ENCODE measurements around the gene DARS2. TPM values are rescaled to one million over a fixed set of nuclear protein-coding genes. Genes with fewer than 3 reads are reported as not detected.

Gene DARS2
- total RNA-seq, 1 donor from 2014 or later, result 56.0 TPM

DNA sequence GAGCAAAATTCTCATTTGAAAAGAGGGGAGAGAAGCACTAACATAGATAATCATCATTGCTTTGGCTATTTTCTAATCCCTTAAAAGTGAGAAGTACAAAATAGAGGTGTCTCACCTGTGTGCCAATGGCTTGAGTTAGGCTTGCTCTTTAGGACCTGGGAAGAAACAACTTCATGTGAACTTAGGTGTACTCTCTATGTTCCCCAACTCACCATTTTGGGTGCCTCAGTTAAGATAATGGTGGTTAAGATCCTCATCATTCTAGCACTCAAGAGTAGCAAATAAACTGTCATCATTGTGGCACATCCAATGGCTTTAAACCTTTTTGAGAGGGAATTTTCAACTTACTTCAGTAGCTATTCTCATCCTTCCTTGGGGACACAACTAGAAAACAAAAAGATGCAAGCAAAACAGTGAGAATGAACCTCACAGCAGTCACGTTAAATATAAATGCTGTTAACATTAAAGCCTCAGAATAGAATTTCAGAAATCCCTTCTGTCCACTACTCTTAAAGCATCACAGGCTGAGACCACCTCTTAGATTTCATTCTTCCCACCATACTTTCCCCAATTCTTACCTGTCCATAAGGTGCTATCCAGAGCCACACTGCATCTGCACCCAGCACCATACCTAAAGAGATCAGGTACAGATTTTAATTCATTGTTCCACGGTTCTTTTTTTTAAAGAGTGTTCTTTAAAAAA, 42.1 kb downstream of the DARS2 start:
- H3K36me3 ChIP-seq, result peaks cover 38% of the 10 kb centered on the region
- H3K27me3 Mint-ChIP-seq (ENCODE audit: insufficient read depth, low read depth), result no peaks in the 10 kb centered on the region
- no peaks in the 10 kb centered on the region for H3K9me3 Mint-ChIP-seq
- peaks cover 66% of the 10 kb centered on the region for H3K79me2 ChIP-seq (ENCODE audit: low read depth)
- no peaks in the 10 kb centered on the region for H3K27me3 ChIP-seq
- H4K20me1 ChIP-seq (ENCODE audit: low read depth), result peaks cover 55% of the 10 kb centered on the region
- peaks cover 32% of the 10 kb centered on the region for H3K4me1 Mint-ChIP-seq
- TF ChIP-seq EZH2 (IDR thresholded peaks at IDR 0.05), result no peak
- TF ChIP-seq EZH2phosphoT487 (IDR thresholded peaks at IDR 0.05), result no peak
- TF ChIP-seq, protein P1, sequence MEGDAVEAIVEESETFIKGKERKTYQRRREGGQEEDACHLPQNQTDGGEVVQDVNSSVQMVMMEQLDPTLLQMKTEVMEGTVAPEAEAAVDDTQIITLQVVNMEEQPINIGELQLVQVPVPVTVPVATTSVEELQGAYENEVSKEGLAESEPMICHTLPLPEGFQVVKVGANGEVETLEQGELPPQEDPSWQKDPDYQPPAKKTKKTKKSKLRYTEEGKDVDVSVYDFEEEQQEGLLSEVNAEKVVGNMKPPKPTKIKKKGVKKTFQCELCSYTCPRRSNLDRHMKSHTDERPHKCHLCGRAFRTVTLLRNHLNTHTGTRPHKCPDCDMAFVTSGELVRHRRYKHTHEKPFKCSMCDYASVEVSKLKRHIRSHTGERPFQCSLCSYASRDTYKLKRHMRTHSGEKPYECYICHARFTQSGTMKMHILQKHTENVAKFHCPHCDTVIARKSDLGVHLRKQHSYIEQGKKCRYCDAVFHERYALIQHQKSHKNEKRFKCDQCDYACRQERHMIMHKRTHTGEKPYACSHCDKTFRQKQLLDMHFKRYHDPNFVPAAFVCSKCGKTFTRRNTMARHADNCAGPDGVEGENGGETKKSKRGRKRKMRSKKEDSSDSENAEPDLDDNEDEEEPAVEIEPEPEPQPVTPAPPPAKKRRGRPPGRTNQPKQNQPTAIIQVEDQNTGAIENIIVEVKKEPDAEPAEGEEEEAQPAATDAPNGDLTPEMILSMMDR (IDR thresholded peaks at IDR 0.05), result no peak
- H3K4me2 ChIP-seq, result peak overlapping the region; percentile 97
- DNase-seq (ENCODE audit: low spot score), result no peak
- H3K9me3 ChIP-seq (ENCODE audit: low read depth), result no peaks in the 10 kb centered on the region
- peak overlapping the region; percentile 81 for H3K27ac ChIP-seq
- H3F3A ChIP-seq (ENCODE audit: low read depth), result peaks cover 71% of the 10 kb centered on the region
- H2AFZ ChIP-seq (replicated peaks), result no peak overlapping the region
- peak overlapping the region; percentile 81 for H3K9ac ChIP-seq
- H3K4me1 ChIP-seq, result peaks cover 23% of the 10 kb centered on the region
- H3K4me3 ChIP-seq, result peak overlapping the region; percentile 83
- H3K36me3 Mint-ChIP-seq, result peaks cover 38% of the 10 kb centered on the region
- no peak overlapping the region for H3K27ac Mint-ChIP-seq
- H3K4me3 Mint-ChIP-seq, result peak overlapping the region; percentile 99

DNA sequence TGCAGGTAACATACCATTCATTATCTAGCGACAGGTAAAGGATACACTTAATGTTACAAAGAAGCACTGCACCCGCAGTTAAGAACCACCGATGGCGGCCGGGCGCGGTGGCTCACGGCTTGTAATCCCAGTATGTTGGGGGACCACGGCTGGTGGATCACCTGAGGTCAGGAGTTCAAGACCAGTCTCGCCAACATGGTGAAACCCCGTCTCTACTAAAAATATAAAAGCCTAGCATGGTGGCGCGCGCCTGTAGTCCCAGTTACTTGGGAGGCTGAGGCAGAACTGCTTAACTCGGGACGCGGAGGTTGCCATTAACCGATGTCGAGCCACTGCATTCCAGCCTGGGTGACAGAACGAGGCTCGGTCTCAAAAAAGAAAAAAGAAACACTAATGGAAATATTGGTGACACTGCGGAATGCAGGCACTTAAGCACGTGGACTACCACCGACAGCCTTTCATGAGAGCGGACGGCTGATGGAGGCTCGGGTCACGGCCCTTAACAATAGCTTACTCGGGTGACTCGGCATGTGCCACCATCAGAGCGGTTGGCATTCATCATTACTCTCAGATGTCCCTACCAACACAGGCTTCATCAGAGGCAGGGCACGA, 42.8 kb downstream of the DARS2 start:
- peak overlapping the region; percentile 99 for H3K4me3 Mint-ChIP-seq
- Histone ChIP-seq H4K20me1 (ENCODE audit: low read depth) (peaks cover 53% of the 10 kb centered on the region), H2AFZ (replicated peaks) (no peak overlapping the region), H3K9ac (peak overlapping the region; percentile 81), H3K9me3 (ENCODE audit: low read depth) (no peaks in the 10 kb centered on the region), H3F3A (ENCODE audit: low read depth) (peaks cover 64% of the 10 kb centered on the region), H3K4me1 (peaks cover 23% of the 10 kb centered on the region), H3K36me3 (peaks cover 38% of the 10 kb centered on the region), H3K27me3 (no peaks in the 10 kb centered on the region), H3K79me2 (ENCODE audit: low read depth) (peaks cover 71% of the 10 kb centered on the region), H3K27ac (peak overlapping the region; percentile 78), H3K4me3 (peak overlapping the region; percentile 83), H3K4me2 (peak overlapping the region; percentile 97)
- peaks cover 32% of the 10 kb centered on the region for H3K4me1 Mint-ChIP-seq
- H3K27ac Mint-ChIP-seq, result peak overlapping the region; percentile 98
- DNase-seq (ENCODE audit: low spot score), result peak; percentile 65
- TF ChIP-seq EZH2 (IDR thresholded peaks at IDR 0.05) (no peak), EZH2phosphoT487 (IDR thresholded peaks at IDR 0.05) (no peak)
- TF ChIP-seq, protein P1 (IDR thresholded peaks at IDR 0.05), result no peak
- H3K27me3 Mint-ChIP-seq (ENCODE audit: insufficient read depth, low read depth), result no peaks in the 10 kb centered on the region
- H3K36me3 Mint-ChIP-seq, result peaks cover 38% of the 10 kb centered on the region
- no peaks in the 10 kb centered on the region for H3K9me3 Mint-ChIP-seq

DNA sequence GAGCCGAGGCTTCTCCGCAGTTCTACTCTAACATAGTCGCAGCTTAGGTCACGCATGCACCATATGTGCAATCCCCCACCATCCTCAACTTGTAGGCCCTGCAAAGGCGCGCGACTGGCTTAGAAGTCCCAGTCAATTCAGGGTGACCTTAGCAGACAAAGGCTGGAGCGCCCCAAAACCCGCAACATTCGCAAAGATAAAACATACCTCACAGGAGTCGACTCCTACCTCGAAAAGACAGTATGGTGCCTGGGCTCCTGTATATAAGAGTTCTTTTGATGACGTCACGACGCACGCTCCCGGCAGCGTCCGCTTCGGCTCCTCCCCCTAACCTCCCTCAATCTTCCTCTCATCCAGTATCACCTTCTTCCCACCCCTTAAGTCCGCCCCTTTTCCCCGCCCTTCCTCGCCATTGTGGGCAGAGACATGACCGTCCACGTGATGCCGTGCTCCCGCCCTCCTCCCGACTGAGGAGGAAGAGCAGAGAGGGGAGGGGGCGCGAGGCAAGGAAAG, 43.3 kb downstream of the DARS2 start, which contains the start of gene GAS5:
TSS of gene GAS5 (minus strand) at position 237 of the 513 bp plus-strand sequence.
- no peaks in the 10 kb centered on the region for H3K9me3 Mint-ChIP-seq

More for the DNA sequence above, 43.3 kb downstream of the DARS2 start, which contains the start of gene GAS5:
- peak within 1 kb of the TSS; percentile 48 for H2AFZ ChIP-seq (replicated peaks)
- H3K27ac ChIP-seq, result peak within 1 kb of the TSS; percentile 94
- peak within 1 kb of the TSS; percentile 83 for H3K4me3 ChIP-seq
- peaks cover 77% of the 10 kb centered on the region for H3K79me2 ChIP-seq (ENCODE audit: low read depth)
- H3F3A ChIP-seq (ENCODE audit: low read depth), result peaks cover 59% of the 10 kb centered on the region
- no peaks in the 10 kb centered on the region for H3K27me3 ChIP-seq
- H3K9me3 ChIP-seq (ENCODE audit: low read depth), result no peaks in the 10 kb centered on the region
- TF ChIP-seq EZH2 (IDR thresholded peaks at IDR 0.05), result no peak
- TF ChIP-seq, protein P1 (IDR thresholded peaks at IDR 0.05), result no peak
- no peak for TF ChIP-seq EZH2phosphoT487 (IDR thresholded peaks at IDR 0.05)
- H3K36me3 Mint-ChIP-seq, result peaks cover 39% of the 10 kb centered on the region
- H3K36me3 ChIP-seq, result peaks cover 38% of the 10 kb centered on the region
- H3K4me2 ChIP-seq, result peak within 1 kb of the TSS; percentile 97
- H3K27me3 Mint-ChIP-seq (ENCODE audit: insufficient read depth, low read depth), result no peaks in the 10 kb centered on the region
- H3K4me1 ChIP-seq, result peaks cover 23% of the 10 kb centered on the region
- peak within 1 kb of the TSS; percentile 81 for H3K9ac ChIP-seq
- DNase-seq (ENCODE audit: low spot score), result peak; percentile 100
- H4K20me1 ChIP-seq (ENCODE audit: low read depth), result peaks cover 48% of the 10 kb centered on the region
- H3K27ac Mint-ChIP-seq, result peak within 1 kb of the TSS; percentile 98
- peaks cover 35% of the 10 kb centered on the region for H3K4me1 Mint-ChIP-seq
- peak within 1 kb of the TSS; percentile 99 for H3K4me3 Mint-ChIP-seq

Data from neural progenitor cell (in vitro differentiated cells).